CD4-positive, alpha-beta T cell treated with Interleukin-4 for 4 hours (primary cell): Measurements from ENCODE around the gene SEMA3A.

Experiments used
- DNase-seq: peaks from one replicate; pipeline ENCODE4 v3.0.0-alpha.2; 2020

Gene SEMA3A

DNA sequence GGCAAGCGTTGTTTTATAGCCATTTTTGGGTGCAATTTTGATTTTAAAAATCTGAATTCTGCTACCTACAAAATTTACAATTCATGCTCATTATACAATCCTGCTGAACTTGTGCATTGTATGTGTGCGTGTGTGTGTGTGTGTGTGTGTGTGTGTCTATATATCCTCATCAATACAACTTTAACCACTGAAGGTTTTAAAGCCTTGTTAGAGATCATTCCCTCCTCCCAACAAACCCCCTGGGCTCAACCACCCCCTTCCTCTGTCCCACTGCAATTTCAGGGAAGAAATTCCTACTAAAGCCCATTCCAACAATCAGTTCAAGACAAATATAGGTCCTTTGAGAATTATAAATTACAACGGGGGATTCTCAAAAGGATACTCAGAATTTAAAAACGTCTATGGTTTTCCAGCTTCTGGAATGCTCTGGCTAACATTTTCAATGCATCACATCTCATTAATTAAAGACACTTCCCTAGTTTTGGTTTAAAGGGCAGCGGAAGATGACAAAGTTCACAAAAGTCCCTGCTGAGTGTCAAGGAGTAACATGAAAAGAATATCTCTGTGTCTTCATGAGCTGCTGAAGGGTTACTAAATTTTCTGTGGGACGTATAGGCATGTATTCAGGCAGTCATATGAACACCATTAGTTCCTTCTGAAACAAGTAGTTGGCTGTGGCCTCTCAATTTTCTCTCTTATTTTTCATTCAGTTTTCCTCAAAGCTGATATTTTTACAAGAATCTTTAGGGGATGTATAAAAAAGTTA lies 889 bp upstream of the SEMA3A start:
- DNase-seq: no peak

GRCh38 chr7:84193747-84194146 lies 842 bp downstream of the SEMA3A start:
- no peak for DNase-seq

DNA sequence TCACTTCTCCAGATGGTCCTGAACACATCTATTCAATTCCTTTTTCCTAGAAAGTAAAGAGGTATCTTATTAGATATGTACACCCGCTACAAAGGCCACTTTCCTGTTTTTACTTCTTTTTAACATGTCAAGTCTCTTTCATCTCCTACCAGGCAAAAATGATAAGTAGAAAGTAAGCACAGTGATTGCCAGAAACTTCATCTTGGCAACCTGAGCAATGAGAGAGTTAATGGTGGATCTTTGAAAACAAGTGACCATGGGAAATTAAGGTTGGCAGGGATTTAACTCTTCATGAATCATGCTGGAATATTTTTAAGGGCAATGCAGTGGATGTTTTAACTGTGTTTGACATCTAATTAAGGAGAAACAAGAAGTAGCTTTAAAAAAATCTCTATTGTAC lies 2.7 kb downstream of the SEMA3A start:
- DNase-seq: no peak

DNA sequence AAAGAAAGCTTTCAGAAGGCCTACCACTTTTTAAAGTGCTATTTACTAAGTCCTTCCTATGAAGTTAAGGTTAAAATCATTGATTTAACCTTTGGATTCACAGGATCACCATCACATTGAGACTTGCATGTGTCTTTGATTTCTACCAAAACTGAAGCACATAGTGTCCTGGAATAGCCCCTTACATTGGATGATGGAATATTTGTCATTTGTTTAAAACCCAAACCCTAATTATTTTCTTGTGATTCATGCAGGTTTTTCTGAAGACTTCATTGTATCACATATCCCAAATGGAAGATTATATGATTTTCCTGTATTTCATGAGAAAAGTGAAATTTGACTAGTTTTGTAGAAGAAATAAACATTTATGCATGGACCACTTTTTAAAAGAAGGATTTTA lies 3.3 kb downstream of the SEMA3A start:
- DNase-seq: no peak

DNA sequence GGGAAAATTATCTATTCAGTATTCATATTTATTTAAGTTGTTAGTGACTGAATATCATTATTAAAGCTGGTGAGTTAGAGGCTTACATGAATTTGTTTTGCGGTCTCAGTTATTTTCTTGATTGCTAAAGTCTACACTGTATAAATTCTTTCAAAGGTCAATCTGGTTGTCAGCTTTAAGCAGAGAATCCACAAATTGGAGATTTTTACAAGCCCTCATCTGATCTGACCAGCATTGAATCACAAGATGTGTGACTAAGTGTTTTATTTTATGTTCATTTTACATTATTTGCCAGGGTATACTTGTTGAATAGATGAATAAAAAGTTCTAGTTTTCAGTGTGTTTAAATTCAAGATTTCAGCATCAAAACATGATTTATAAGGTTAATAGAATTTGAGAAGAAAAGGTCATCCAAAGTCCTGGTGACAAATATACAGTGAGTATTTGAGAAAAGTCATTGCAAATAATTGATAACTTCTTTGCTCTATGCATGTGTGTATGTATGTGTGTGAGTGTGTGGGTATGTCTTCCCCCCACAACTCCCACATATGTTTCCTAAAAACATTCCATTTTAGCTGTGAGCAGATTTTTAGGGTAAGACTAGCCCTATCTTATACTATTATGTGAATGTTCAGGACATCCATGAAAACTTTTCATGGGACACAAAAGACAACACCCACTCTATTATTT lies 4.4 kb downstream of the SEMA3A start:
- no peak for DNase-seq

- DNase-seq: no peak
Observed at GRCh38 chr7:84188786-84189405, 5.7 kb downstream of the SEMA3A start.

GRCh38 chr7:84187813-84188510 lies 6.6 kb downstream of the SEMA3A start:
- DNase-seq: no peak

DNA sequence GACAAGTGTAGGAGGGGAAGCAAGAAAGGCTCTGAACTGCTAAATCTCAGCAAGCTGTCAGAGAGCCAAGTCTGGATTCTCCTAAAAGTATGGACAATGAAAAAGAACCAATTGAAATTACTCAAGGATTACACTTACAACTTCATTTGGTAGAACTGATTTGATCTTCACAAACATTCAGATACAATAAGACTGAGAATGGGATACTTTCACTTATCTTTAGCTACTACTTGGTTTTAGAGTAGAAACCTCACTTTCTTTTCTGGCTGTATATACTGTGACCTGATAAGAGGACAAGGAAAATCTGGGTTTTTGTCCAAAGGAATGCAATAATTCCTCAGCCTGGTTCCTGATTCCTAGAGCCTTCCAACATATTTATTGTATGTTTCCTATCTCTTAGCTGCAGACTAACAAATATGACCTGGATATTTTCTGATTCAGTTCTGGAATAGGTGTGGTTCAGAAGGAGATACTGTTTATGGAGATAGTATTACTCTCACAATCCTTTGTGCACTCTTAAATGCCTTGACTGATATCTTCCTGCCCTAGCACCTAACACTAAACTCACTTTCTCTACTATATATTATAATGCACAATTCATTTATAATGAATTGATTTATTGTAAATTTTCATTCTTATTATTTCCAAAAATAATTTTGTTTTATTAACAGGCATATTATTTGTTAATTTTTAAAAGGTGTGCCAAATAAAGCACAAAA lies 7.3 kb downstream of the SEMA3A start:
- no peak for DNase-seq

GRCh38 chr7:84183741-84184140 lies 10.8 kb downstream of the SEMA3A start:
- DNase-seq: no peak

DNA sequence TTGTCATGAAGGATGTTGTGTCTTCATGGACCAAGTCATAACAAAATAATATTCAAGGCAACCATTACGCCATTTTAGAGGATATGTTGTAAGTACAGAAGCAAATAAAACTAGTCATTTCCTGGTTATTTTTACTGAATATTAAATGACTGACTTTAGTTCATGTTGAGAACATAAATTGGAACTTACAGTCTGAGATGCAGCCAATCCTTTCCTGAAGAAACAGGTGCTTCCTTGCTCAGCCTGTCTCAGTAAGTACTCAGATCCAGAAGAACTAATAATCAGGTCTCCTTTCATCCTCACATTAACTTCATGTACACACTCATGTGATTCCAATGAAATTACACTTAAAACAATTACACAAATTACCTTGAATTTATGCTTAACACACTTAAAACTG lies 12.3 kb downstream of the SEMA3A start:
- DNase-seq: no peak

GRCh38 chr7:84181628-84182027 lies 13.0 kb downstream of the SEMA3A start:
- DNase-seq: no peak

DNA sequence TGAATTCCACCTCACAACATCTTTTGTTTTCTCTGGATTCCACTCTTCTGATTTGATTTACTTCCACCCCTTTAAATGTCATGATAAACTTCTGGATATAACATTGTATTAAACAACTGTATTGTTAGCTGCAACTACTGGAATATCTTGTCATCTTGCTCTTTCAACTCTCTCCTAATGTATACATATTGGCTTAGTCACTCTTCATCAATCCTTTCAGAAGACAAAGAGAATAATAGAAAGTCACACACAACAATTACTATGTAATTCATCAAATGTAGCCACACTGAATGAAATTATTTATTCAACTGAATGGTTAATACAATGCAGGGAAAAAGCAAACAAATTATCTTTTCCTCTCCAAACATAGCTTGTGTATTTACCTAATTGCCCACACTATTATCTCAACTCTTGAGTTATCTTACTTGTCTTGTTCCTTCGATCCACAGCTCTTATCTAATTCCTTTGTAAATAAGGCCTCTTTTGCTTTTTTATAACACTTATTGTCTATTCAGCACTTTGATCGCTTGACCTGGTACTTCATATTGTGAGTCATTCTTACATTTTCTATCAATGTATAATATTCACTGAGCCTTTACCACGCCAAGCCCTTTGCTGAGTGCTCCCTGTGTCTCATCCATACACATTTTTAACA lies 16.7 kb downstream of the SEMA3A start:
- DNase-seq: no peak

DNA sequence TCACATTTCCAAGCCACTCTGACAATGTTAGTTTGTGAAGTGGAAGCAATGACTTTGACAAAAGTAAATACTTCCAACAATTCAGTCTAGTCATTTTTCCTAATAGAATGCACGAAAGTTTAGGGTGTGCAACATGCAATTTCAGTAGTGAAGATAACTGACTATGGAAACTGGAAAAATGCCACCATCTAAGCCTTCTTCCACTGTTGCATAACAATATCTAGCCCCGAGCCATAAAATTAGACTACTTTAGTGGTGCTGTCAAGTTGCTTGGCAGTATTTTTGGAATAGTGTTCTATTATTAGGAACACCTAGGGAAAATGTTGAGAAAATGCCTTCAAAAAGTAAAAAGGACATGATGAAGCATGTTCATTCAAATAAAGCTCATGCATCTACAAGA lies 17.9 kb downstream of the SEMA3A start:
- DNase-seq: no peak

DNA sequence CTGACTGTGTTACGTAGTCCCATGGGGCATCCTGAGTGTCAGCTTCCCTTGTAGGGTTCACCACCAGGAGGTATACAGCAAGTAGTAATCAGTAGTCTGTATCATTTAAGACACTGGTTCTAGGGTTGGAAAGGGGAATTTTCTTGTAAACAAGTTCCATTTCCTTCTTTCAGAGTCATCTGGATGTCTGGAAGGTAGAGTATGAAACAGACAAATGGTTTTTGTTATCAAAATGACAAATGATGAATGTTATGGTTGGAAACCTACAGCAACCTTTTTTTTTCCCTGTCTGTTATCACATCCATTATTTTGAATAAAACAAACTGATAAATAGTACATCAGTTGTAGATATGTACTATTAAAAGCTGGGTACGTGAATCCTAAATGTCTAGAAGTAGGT lies 19.1 kb downstream of the SEMA3A start:
- no peak for DNase-seq

DNA sequence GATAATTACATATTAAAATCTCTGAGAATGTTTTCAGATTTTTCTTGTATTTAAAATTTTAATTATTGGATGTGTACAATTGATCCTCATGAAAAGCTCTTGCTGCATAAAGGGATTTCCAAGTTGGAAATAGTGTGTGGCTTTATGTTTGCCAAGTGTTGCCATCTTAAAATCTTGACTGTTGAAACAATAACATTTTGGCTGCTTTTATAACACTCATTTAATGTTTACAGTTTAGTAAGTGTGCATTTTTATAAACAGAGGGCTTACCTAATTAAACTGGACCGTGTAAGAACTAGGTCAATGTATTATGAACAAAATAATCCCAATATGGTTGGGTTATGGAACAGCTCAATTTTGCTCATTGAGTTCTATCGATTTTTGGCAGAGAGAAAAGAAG lies 23.9 kb downstream of the SEMA3A start:
- DNase-seq: no peak

DNA sequence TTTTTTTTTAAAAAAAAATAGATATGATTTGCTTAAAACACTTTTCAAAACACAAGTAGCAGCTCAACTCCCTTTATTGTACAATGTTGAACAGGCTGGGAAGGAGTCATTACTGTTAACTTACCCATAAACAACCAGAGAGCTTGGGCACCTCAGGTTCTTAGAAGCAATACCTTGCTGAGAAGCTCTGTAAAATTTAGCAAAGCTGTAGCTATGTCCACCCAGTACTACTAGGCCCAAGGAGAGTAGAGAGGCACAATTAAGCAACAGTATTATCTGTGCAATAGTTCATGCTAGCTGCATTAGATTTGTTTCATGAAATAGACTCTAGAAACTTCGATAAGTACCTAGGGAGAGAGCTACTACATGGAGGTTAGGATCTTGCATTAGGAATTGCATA lies 32.0 kb downstream of the SEMA3A start:
- no peak for DNase-seq

- no peak for DNase-seq
Observed at GRCh38 chr7:84162125-84162524, 32.5 kb downstream of the SEMA3A start.

DNA sequence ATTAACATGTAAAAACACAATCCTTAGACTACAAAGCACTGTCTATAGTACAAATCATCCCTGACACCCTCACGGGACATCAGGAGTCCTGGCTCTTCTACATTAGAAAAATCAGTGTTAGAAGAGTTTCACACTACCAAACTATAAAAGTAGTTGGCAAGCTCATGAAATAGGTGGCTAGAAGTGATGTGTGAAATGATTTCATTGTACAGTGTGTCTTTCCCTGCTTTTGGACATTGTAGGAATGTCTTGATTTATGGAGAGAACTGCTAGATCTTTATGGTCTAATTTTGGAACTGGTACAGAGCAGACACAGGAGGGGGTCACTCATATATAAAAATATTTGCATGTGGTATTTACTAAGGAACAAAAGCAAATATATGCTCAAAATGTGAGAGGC lies 33.2 kb downstream of the SEMA3A start:
- DNase-seq: no peak

DNA sequence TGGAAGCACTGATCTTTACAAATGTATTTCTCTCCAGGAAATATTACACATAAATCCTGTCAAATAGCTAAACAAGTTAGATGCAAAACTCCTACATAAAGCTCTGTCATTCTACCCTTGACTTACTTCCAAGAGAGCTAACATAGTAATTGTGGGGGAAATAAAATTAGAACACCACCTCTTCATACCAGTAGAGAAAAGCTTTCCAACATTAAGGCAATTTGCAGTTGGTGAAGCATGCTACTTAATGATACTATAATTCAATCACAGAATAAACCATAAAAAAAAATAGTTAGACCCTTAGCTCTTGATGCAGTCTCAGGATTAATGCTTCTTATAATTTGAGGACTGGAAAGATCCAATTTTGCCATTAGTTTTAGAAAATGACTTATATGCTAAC lies 35.2 kb downstream of the SEMA3A start:
- DNase-seq: no peak

- DNase-seq: no peak
Observed at GRCh38 chr7:84157171-84157570, 37.4 kb downstream of the SEMA3A start.

DNA sequence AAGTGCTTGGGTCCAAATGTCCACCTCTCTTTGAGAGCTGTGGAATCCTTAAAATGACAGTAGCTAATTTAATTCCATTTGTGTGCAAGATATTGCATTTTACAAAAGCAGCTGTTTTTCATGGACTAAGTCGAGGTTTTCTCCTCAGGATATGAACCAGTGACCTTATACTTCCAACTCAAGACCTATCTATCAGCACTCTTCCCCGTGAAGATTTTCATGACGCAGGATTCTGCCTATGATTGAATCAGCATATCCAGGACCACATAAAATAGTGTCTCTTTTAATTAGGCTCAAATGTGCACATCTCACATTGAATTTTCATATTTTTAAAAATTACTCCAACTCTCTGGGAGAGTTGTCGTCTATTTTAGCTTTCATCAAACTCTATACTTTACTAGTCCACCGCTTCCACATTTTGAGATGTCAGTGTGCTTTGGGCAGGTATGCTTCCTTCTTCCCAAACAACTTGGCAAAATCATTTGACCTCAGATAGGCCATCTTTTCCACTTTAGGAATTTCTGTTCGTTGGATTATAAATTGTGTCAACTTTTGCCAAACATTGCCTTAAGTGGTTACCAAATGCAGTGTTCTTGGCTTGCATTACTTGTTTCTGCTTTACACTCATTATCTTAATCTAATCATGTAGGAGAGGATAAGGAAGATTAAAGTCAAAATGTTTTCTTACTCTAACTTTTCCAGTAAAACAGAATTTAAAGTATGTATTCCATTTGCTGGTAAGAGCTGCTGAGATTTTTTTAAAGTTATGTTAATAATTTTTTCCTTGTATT lies 39.4 kb downstream of the SEMA3A start:
- DNase-seq: no peak

GRCh38 chr7:84152995-84153394 lies 41.6 kb downstream of the SEMA3A start:
- no peak for DNase-seq
